ENCODE results near the gene SIPA1. TPM values are rescaled to one million over a fixed set of nuclear protein-coding genes. Genes with fewer than 3 reads are reported as not detected.

The SIPA1 gene
- total and polyA plus RNA-seq, 2 of the 13 experiments (the other 11 are each of a cell fraction or from before 2014, with no cell fraction given): 5.8 to 7.7 TPM

GRCh38 chr11:65652511-65653228 lies 14.8 kb downstream of the SIPA1 start (continued):
- TF ChIP-seq ZBTB40 (IDR thresholded peaks at IDR 0.05): no peak
- peak; percentile 41; the same call in 1 of the 2 replicates for TF ChIP-seq ZBTB40 (CRISPR knock-in tag; IDR thresholded peaks at IDR 0.05)
- TF ChIP-seq TFDP2 (CRISPR knock-in tag; IDR thresholded peaks at IDR 0.05): peak; percentile 66
- TF ChIP-seq, protein P1, sequence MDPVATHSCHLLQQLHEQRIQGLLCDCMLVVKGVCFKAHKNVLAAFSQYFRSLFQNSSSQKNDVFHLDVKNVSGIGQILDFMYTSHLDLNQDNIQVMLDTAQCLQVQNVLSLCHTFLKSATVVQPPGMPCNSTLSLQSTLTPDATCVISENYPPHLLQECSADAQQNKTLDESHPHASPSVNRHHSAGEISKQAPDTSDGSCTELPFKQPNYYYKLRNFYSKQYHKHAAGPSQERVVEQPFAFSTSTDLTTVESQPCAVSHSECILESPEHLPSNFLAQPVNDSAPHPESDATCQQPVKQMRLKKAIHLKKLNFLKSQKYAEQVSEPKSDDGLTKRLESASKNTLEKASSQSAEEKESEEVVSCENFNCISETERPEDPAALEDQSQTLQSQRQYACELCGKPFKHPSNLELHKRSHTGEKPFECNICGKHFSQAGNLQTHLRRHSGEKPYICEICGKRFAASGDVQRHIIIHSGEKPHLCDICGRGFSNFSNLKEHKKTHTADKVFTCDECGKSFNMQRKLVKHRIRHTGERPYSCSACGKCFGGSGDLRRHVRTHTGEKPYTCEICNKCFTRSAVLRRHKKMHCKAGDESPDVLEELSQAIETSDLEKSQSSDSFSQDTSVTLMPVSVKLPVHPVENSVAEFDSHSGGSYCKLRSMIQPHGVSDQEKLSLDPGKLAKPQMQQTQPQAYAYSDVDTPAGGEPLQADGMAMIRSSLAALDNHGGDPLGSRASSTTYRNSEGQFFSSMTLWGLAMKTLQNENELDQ (CRISPR knock-in tag; IDR thresholded peaks at IDR 0.05; ENCODE audit: borderline replicate concordance): no peak
- TF ChIP-seq RAD21 (CRISPR knock-in tag; IDR thresholded peaks at IDR 0.05): peak; percentile 8; the same call in 1 of the 2 replicates
- no peak for TF ChIP-seq ZNF10 (CRISPR knock-in tag; IDR thresholded peaks at IDR 0.05; ENCODE audit: borderline replicate concordance, low read depth)
- TF ChIP-seq ZNF383 (CRISPR knock-in tag; IDR thresholded peaks at IDR 0.05; ENCODE audit: borderline replicate concordance): 0 out of 2 replicates have a peak, but pooled peaks have one; percentile 65
- TF ChIP-seq ATF7 (IDR thresholded peaks at IDR 0.05): no peak
- TF ChIP-seq ATF7 (CRISPR knock-in tag; IDR thresholded peaks at IDR 0.05): no peak
- no peak for TF ChIP-seq TOE1 (CRISPR knock-in tag; IDR thresholded peaks at IDR 0.05)
- peak; percentile 26; the same call in 1 of the 2 replicates for TF ChIP-seq ZNF337 (CRISPR knock-in tag; IDR thresholded peaks at IDR 0.05; ENCODE audit: borderline replicate concordance, low read depth)
- no peak for TF ChIP-seq SP140L (CRISPR knock-in tag; IDR thresholded peaks at IDR 0.05; ENCODE audit: borderline replicate concordance)
- TF ChIP-seq STAT5B (CRISPR knock-in tag; IDR thresholded peaks at IDR 0.05): no peak
- TF ChIP-seq THYN1 (CRISPR knock-in tag; IDR thresholded peaks at IDR 0.05; ENCODE audit: borderline replicate concordance, low read depth): no peak
- TF ChIP-seq ZSCAN25 (CRISPR knock-in tag; IDR thresholded peaks at IDR 0.05): no peak
- TF ChIP-seq NPAS2 (CRISPR knock-in tag; IDR thresholded peaks at IDR 0.05; ENCODE audit: borderline replicate concordance): no peak
